Measurements from ENCODE around the gene VMP1. TPM values are rescaled to one million over a fixed set of nuclear protein-coding genes. Genes with fewer than 3 reads are reported as not detected.

Gene VMP1
- total and polyA plus RNA-seq, 2 donors from 2014 or later, result 96.4 to 338 TPM

DNA sequence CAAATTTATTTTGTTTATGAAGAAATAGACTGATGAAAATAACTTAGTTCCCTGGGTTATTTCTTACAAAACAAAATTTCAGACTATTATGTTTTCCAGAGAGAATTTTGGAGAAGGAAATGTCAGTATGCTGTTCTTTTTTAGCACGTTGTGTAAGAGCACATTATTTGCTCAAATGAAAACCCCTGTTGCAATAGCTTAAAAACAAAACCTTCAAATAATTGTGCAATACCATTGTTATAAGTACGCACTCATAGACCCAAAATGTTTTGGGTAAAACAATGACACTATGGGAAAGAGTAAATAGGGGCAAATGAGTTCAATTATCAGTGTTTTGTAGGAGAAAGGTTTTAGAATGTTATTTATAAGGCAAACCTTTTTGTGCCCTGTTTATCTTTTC is 18.2 kb downstream of the VMP1 start:
- intact Hi-C loops (cut with DNase I), result no loop called here
- Histone ChIP-seq H3K9ac (ENCODE audit: low read length in 3 of 3) (no peak overlapping the region), H3K36me3 (ENCODE audit: control insufficient read depth in 2 of 3, insufficient read depth in 3 of 3, low read length in 3 of 3) (no peaks in the 10 kb centered on the region), H3K27me3 (ENCODE audit: control insufficient read depth, insufficient read depth, low read length) (no peaks in the 10 kb centered on the region), H3K4me3 (ENCODE audit: low read length in 3 of 3) (no peak overlapping the region), H3K27ac (ENCODE audit: low read depth in 2 of 2, low read length in 2 of 2) (no peak overlapping the region), H3K9me3 (ENCODE audit: control insufficient read depth in 2 of 3, insufficient read depth in 1 of 3, low read length in 3 of 3) (no peaks in the 10 kb centered on the region), H3K4me1 (ENCODE audit: control insufficient read depth in 2 of 3, insufficient read depth in 2 of 3, low read depth in 1 of 3, low read length in 3 of 3) (no peaks in the 10 kb centered on the region)
- FAIRE-seq (no peak), DNase-seq (no peak)
- TF ChIP-seq, protein P1, sequence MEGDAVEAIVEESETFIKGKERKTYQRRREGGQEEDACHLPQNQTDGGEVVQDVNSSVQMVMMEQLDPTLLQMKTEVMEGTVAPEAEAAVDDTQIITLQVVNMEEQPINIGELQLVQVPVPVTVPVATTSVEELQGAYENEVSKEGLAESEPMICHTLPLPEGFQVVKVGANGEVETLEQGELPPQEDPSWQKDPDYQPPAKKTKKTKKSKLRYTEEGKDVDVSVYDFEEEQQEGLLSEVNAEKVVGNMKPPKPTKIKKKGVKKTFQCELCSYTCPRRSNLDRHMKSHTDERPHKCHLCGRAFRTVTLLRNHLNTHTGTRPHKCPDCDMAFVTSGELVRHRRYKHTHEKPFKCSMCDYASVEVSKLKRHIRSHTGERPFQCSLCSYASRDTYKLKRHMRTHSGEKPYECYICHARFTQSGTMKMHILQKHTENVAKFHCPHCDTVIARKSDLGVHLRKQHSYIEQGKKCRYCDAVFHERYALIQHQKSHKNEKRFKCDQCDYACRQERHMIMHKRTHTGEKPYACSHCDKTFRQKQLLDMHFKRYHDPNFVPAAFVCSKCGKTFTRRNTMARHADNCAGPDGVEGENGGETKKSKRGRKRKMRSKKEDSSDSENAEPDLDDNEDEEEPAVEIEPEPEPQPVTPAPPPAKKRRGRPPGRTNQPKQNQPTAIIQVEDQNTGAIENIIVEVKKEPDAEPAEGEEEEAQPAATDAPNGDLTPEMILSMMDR (IDR thresholded peaks at IDR 0.05; ENCODE audit: borderline replicate concordance, extremely low read depth, insufficient read depth), result no peak

- FAIRE-seq (no peak), DNase-seq (no peak)
- Histone ChIP-seq H3K4me1 (ENCODE audit: control insufficient read depth in 2 of 3, insufficient read depth in 2 of 3, low read depth in 1 of 3, low read length in 3 of 3) (no peaks in the 10 kb centered on the region), H3K9me3 (ENCODE audit: control insufficient read depth in 2 of 3, insufficient read depth in 1 of 3, low read length in 3 of 3) (no peaks in the 10 kb centered on the region), H3K9ac (ENCODE audit: low read length in 3 of 3) (no peak overlapping the region), H3K36me3 (ENCODE audit: control insufficient read depth in 2 of 3, insufficient read depth in 3 of 3, low read length in 3 of 3) (no peaks in the 10 kb centered on the region), H3K4me3 (ENCODE audit: low read length in 3 of 3) (no peak overlapping the region), H3K27ac (ENCODE audit: low read depth in 2 of 2, low read length in 2 of 2) (no peak overlapping the region), H3K27me3 (ENCODE audit: control insufficient read depth, insufficient read depth, low read length) (no peaks in the 10 kb centered on the region)
- TF ChIP-seq, protein P1 (IDR thresholded peaks at IDR 0.05; ENCODE audit: borderline replicate concordance, extremely low read depth, insufficient read depth), result no peak
- intact Hi-C loops (cut with DNase I), result no loop called here
Measured at GRCh38 chr17:59727817-59728533, 20.5 kb downstream of the VMP1 start.

- DNase-seq (no peak), FAIRE-seq (no peak)
- H3K9ac ChIP-seq (ENCODE audit: low read length in 3 of 3), result no peak overlapping the region
- no peak overlapping the region for H3K4me3 ChIP-seq (ENCODE audit: low read length in 3 of 3)
- H3K9me3 ChIP-seq (ENCODE audit: control insufficient read depth in 2 of 3, insufficient read depth in 1 of 3, low read length in 3 of 3), result no peaks in the 10 kb centered on the region
- TF ChIP-seq, protein P1 (IDR thresholded peaks at IDR 0.05; ENCODE audit: borderline replicate concordance, extremely low read depth, insufficient read depth), result no peak
- H3K27ac ChIP-seq (ENCODE audit: low read depth in 2 of 2, low read length in 2 of 2), result no peak overlapping the region
- intact Hi-C loops (cut with DNase I), result no loop called here
- H3K27me3 ChIP-seq (ENCODE audit: control insufficient read depth, insufficient read depth, low read length), result no peaks in the 10 kb centered on the region
- no peaks in the 10 kb centered on the region for H3K4me1 ChIP-seq (ENCODE audit: control insufficient read depth in 2 of 3, insufficient read depth in 2 of 3, low read depth in 1 of 3, low read length in 3 of 3)
- H3K36me3 ChIP-seq (ENCODE audit: control insufficient read depth in 2 of 3, insufficient read depth in 3 of 3, low read length in 3 of 3), result peaks cover 0 to 2% (median 0%) of the 10 kb centered on the region in 3 donors
Measured at GRCh38 chr17:59730268-59730834, 22.9 kb downstream of the VMP1 start.

Data from kidney (tissue), 14 donors.